ENCODE data around the gene FHDC1.
A peak's percentile ranks its signal among the peaks of the same experiment; 100 is the strongest.

Gene FHDC1

GRCh38 chr4:152956650-152957436 lies 20.7 kb downstream of the FHDC1 start:
- H3K4me3 ChIP-seq (ENCODE audit: low read length) = no peak overlapping the region
- no peak for TF ChIP-seq CTCF (conservative IDR thresholded peaks at IDR 0.05; ENCODE audit: low read depth, low read length)
- no peak for DNase-seq (ENCODE audit: low read depth)

- H3K4me3 ChIP-seq (ENCODE audit: low read length) = no peak overlapping the region
- peak; percentile 3 for TF ChIP-seq CTCF (conservative IDR thresholded peaks at IDR 0.05; ENCODE audit: low read depth, low read length)
- no peak for DNase-seq (ENCODE audit: low read depth)
Measured at GRCh38 chr4:152957437-152958171, 21.5 kb downstream of the FHDC1 start.

GRCh38 chr4:152959080-152959479 lies 23.0 kb downstream of the FHDC1 start:
- TF ChIP-seq CTCF (conservative IDR thresholded peaks at IDR 0.05; ENCODE audit: low read depth, low read length) = no peak
- H3K4me3 ChIP-seq (ENCODE audit: low read length) = no peak overlapping the region
- no peak for DNase-seq (ENCODE audit: low read depth)

GRCh38 chr4:152960082-152960481 lies 24.0 kb downstream of the FHDC1 start:
- H3K4me3 ChIP-seq (ENCODE audit: low read length) = no peak overlapping the region
- no peak for TF ChIP-seq CTCF (conservative IDR thresholded peaks at IDR 0.05; ENCODE audit: low read depth, low read length)
- DNase-seq (ENCODE audit: low read depth) = no peak

- DNase-seq (ENCODE audit: low read depth) = no peak
- no peak for TF ChIP-seq CTCF (conservative IDR thresholded peaks at IDR 0.05; ENCODE audit: low read depth, low read length)
- H3K4me3 ChIP-seq (ENCODE audit: low read length) = no peak overlapping the region
Measured at GRCh38 chr4:152961014-152961772, 25.1 kb downstream of the FHDC1 start.

- no peak for TF ChIP-seq CTCF (conservative IDR thresholded peaks at IDR 0.05; ENCODE audit: low read depth, low read length)
- DNase-seq (ENCODE audit: low read depth) = no peak
- H3K4me3 ChIP-seq (ENCODE audit: low read length) = no peak overlapping the region
Measured at GRCh38 chr4:152961773-152962115, 25.6 kb downstream of the FHDC1 start.

All from retinal pigment epithelial cell (primary cell).